ENCODE results near the gene TMC4. TPM values are rescaled to one million over a fixed set of nuclear protein-coding genes. Genes with fewer than 3 reads are reported as not detected.

Gene TMC4
- polyA plus RNA-seq, 1 donor = 110 TPM

DNA sequence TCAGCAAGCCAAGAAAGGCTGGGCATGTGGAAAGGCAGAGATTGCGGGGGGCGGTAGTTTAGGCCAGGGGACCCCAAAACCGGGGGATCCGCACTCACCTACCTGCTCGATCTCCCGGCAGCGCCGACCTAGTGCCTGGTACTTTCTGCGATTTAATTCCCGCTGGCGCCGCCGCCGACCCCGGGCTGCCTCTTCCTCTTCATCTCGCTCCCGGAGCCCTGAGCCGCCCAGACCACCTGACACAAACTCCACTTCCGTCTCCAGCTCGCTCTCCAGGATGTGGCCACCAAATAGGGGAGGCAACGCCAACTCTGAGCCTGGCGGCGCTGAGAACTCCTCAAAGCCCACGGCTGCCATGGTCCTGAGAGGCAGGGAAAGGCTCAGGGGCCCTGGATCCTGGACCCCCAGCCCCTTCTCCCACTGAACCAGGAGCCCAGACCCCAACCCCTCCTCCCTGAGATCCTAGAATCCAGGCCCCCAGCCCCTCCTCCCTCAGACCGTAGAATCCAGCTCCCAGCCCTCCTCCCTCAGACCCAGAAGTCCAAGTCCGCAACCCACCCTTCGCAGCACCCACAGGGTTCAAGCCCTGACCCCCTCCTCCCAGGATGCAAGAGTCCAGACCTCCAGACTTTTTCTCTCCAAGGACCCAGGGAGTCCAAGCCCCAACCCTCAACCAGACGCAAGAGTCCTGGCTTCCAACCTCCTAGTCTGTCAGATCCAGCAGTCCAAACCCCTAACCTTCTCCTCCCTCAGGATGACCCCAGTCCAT is 58.4 kb downstream of the TMC4 start:
- H3K4me3 ChIP-seq (ENCODE audit: low read length) = peak overlapping the region; percentile 66
- WGBS (ENCODE audit: insufficient coverage, low lambda C conversion rate) = no CpG with 5 or more reads among the region's 28 CpGs
- peak in 1 of 2 donors; percentile 27 for DNase-seq
- no peak overlapping the region for H3K27ac ChIP-seq (ENCODE audit: low read length)
- H3K9me3 ChIP-seq (ENCODE audit: control insufficient read depth, low read depth, low read length) = no peaks in the 10 kb centered on the region
- peaks cover 6% of the 10 kb centered on the region for H3K4me1 ChIP-seq (ENCODE audit: control insufficient read depth, insufficient read depth, low read length)
- no peaks in the 10 kb centered on the region for H3K27me3 ChIP-seq (ENCODE audit: control insufficient read depth, insufficient read depth, low read length)
- peaks cover 22% of the 10 kb centered on the region for H3K36me3 ChIP-seq (ENCODE audit: control insufficient read depth, insufficient read depth, low read length)

Other genes starting within 250 kb of the TMC4 start
- 0.15 TPM for gene CACNG8, start 210.2 kb downstream of the TMC4 start, polyA plus RNA-seq
- gene CACNG6, start 181.5 kb downstream of the TMC4 start, polyA plus RNA-seq = 0.04 TPM
- gene VSTM1, start 109.3 kb downstream of the TMC4 start, polyA plus RNA-seq = not detected
- not detected for gene TARM1, start 91.8 kb downstream of the TMC4 start, polyA plus RNA-seq
- 0.31 TPM for gene OSCAR, start 72.4 kb downstream of the TMC4 start, polyA plus RNA-seq
- 132 TPM for gene NDUFA3, start 70.3 kb downstream of the TMC4 start, polyA plus RNA-seq
- 16.6 TPM for gene TFPT, start 57.5 kb downstream of the TMC4 start, polyA plus RNA-seq
- 48.6 TPM for gene PRPF31, start 57.4 kb downstream of the TMC4 start, polyA plus RNA-seq
- 37.2 TPM for gene CNOT3, start 35.4 kb downstream of the TMC4 start, polyA plus RNA-seq
- gene LENG1, start 13.4 kb downstream of the TMC4 start, polyA plus RNA-seq = 9.5 TPM
- 97.9 TPM for gene MBOAT7, start 16.4 kb upstream of the TMC4 start, polyA plus RNA-seq
- 52.7 TPM for gene TSEN34, start 18.1 kb upstream of the TMC4 start, polyA plus RNA-seq
- gene RPS9, start 27.7 kb upstream of the TMC4 start, polyA plus RNA-seq = 2,940 TPM
- 2.9 TPM for gene LILRB3, start 49.8 kb upstream of the TMC4 start, polyA plus RNA-seq
- 0.73 TPM for gene LILRA6, start 69.6 kb upstream of the TMC4 start, polyA plus RNA-seq
- 7.6 TPM for gene LILRB5, start 84.1 kb upstream of the TMC4 start, polyA plus RNA-seq
- 2.6 TPM for gene LILRB2, start 108.0 kb upstream of the TMC4 start, polyA plus RNA-seq
- gene LILRA5, start 140.0 kb upstream of the TMC4 start, polyA plus RNA-seq = 1.9 TPM
- 0.18 TPM for gene LILRA4, start 166.0 kb upstream of the TMC4 start, polyA plus RNA-seq
- 13.0 TPM for gene LAIR1, start 191.8 kb upstream of the TMC4 start, polyA plus RNA-seq
- 8.2 TPM for gene TTYH1, start 242.3 kb upstream of the TMC4 start, polyA plus RNA-seq

Measured in large intestine (tissue), 3 donors.